ENCODE data around the gene KCNK6. TPM values are rescaled to one million over a fixed set of nuclear protein-coding genes. Genes with fewer than 3 reads are reported as not detected.
A peak's percentile ranks its signal among the peaks of the same experiment; 100 is the strongest.

Gene KCNK6
- total RNA-seq, 2 donors from 2014 or later = 5.1 to 8.9 TPM

DNA sequence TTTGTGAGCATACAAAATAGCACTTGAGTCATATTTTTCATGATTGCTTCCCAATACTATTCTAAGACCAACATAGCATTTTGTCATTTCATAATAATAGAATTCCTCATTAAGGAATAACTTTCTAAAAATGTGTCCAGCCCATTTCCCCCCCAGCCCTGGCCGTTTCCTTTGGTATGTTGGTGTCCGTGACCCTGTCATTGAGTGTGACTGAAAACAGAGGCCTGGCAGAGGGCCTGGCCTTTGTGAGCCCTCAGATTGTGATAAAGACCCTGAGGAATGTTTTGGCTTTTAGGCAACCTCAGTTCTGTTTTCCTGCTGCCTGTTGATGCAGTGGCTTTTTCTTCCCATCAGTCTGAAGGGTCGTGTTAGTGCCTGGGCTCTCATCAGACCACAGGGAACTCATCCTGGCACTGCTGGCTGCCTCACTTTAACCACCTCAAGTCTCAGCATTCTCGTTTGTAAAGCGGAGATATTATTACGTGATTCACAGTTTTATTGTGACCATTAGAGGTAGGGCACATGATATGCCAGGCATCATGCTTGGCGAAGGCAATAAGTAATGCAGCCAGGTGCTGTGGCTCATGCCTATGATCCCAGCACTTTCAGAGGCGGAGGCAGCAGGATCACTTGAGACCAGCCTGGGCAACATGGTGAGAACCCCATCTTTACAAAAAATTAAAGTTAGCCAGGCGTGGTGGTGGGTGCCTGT lies 41.5 kb upstream of the KCNK6 start:
- Mint-ChIP-seq H3K36me3 (ENCODE audit: low read depth) (peaks cover 39% of the 10 kb centered on the region), H3K4me1 (peaks cover 36% of the 10 kb centered on the region), H3K27ac (peak overlapping the region; percentile 84), H3K27me3 (ENCODE audit: insufficient read depth) (no peaks in the 10 kb centered on the region), H3K4me3 (no peak overlapping the region), H3K9me3 (no peaks in the 10 kb centered on the region)
- Histone ChIP-seq H3K4me3 (ENCODE audit: low read length) (no peak overlapping the region), H3K4me1 (ENCODE audit: control insufficient read depth, insufficient read depth, low read length) (peaks cover 2% of the 10 kb centered on the region), H3K27ac (ENCODE audit: low read depth, low read length) (peak overlapping the region; percentile 7), H3K9ac (ENCODE audit: extremely low read depth, low read length, poor library complexity, severe bottlenecking) (no peak overlapping the region), H3K9me3 (ENCODE audit: control insufficient read depth, low read length) (no peaks in the 10 kb centered on the region), H3K27me3 (ENCODE audit: control insufficient read depth, insufficient read depth, low read length, poor library complexity, severe bottlenecking) (no peaks in the 10 kb centered on the region), H3K36me3 (ENCODE audit: control insufficient read depth, insufficient read depth, low read length) (peaks cover 44% of the 10 kb centered on the region)
- 77 to 87% methylated on average over 8 to 9 of the region's 9 CpGs for WGBS, 2 experiments (ENCODE audit: insufficient coverage in 1 of 2, insufficient read length in 1 of 2)
- TF ChIP-seq, protein P1, sequence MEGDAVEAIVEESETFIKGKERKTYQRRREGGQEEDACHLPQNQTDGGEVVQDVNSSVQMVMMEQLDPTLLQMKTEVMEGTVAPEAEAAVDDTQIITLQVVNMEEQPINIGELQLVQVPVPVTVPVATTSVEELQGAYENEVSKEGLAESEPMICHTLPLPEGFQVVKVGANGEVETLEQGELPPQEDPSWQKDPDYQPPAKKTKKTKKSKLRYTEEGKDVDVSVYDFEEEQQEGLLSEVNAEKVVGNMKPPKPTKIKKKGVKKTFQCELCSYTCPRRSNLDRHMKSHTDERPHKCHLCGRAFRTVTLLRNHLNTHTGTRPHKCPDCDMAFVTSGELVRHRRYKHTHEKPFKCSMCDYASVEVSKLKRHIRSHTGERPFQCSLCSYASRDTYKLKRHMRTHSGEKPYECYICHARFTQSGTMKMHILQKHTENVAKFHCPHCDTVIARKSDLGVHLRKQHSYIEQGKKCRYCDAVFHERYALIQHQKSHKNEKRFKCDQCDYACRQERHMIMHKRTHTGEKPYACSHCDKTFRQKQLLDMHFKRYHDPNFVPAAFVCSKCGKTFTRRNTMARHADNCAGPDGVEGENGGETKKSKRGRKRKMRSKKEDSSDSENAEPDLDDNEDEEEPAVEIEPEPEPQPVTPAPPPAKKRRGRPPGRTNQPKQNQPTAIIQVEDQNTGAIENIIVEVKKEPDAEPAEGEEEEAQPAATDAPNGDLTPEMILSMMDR (conservative IDR thresholded peaks at IDR 0.05) = no peak
- DNase-seq = no peak

DNA sequence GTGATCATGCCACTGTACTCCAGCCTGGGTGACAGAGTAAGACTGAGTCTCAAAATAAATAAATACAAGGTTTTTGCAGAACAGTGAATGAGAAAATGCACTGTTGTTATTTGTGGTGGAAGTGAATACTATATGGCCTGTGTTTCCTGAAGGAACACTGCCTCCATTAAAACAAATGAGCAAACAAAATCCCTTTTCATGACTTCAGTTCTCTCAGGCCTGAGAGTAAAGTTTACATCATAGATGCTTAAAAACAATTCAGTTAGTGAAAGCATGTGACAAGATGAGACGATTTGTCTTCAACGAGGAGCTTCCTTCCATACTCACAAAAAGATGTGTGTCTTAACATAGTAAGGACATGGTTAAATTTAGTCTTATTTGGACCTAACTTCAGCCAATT lies 40.9 kb upstream of the KCNK6 start:
- no peak for DNase-seq
- TF ChIP-seq, protein P1 (conservative IDR thresholded peaks at IDR 0.05) = no peak
- no peak overlapping the region for H3K4me3 Mint-ChIP-seq
- 94% methylated on average over 2 of the region's 2 CpGs; no CpG with 5 or more reads in 1 of the 2 experiments for WGBS, 2 experiments (ENCODE audit: insufficient coverage in 1 of 2, insufficient read length in 1 of 2)
- Histone ChIP-seq H3K4me1 (ENCODE audit: control insufficient read depth, insufficient read depth, low read length) (no peaks in the 10 kb centered on the region), H3K9me3 (ENCODE audit: control insufficient read depth, low read length) (no peaks in the 10 kb centered on the region), H3K4me3 (ENCODE audit: low read length) (no peak overlapping the region), H3K9ac (ENCODE audit: extremely low read depth, low read length, poor library complexity, severe bottlenecking) (no peak overlapping the region), H3K36me3 (ENCODE audit: control insufficient read depth, insufficient read depth, low read length) (peaks cover 49% of the 10 kb centered on the region), H3K27ac (ENCODE audit: low read depth, low read length) (no peak overlapping the region), H3K27me3 (ENCODE audit: control insufficient read depth, insufficient read depth, low read length, poor library complexity, severe bottlenecking) (no peaks in the 10 kb centered on the region)
- H3K9me3 Mint-ChIP-seq = no peaks in the 10 kb centered on the region
- no peaks in the 10 kb centered on the region for H3K27me3 Mint-ChIP-seq (ENCODE audit: insufficient read depth)
- peak overlapping the region; percentile 84 for H3K27ac Mint-ChIP-seq
- H3K4me1 Mint-ChIP-seq = peaks cover 30% of the 10 kb centered on the region
- H3K36me3 Mint-ChIP-seq (ENCODE audit: low read depth) = peaks cover 44% of the 10 kb centered on the region

DNA sequence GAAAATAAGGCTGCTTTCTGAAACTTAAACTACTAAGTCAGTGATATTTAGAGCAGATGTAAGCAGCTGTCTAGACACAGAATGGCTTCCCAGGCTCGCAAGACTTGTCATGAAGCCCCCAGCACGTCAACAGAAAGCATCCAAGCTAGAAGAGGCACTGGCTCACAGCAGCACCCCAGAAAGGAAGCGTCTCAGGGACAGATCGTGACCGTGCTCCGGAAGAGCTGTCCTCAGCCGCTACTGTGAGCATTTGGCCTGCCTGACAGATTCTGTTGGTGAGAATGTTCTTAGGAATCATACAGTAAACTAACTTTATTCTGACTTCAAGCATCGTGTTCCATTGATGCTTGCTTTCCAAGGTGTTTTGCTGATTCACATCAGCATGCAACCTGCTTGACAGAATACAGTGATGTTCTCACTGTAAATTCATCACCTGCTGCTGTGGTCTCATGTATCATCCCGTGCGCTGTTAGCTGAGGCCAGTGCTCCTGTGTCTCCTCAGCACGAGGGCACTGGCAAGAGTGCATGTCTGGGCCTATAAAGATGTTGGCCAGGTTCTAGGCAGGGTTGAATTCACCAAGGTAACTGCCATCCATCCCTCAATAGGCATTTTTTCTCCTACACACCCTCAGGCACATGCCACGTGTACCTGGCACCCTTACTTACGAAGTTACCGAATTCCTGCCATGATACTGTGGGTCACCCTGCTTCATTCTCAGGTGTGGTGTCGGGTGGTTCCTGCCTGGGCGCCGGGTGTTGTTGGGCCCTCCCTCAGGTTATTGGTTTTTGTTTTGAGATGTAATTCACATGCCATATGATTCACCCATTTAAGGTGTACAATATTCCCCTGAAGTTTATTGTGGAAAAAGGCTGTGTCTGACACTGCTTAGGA lies 39.4 kb upstream of the KCNK6 start:
- H3K9me3 ChIP-seq (ENCODE audit: control insufficient read depth, low read length) = no peaks in the 10 kb centered on the region
- H3K36me3 ChIP-seq (ENCODE audit: control insufficient read depth, insufficient read depth, low read length) = peaks cover 54% of the 10 kb centered on the region
- peaks cover 21% of the 10 kb centered on the region for H3K4me1 Mint-ChIP-seq
- no peak for DNase-seq
- no peaks in the 10 kb centered on the region for H3K4me1 ChIP-seq (ENCODE audit: control insufficient read depth, insufficient read depth, low read length)
- peak overlapping the region; percentile 60 for H3K27ac Mint-ChIP-seq
- H3K9me3 Mint-ChIP-seq = no peaks in the 10 kb centered on the region
- H3K27ac ChIP-seq (ENCODE audit: low read depth, low read length) = no peak overlapping the region
- no peak overlapping the region for H3K9ac ChIP-seq (ENCODE audit: extremely low read depth, low read length, poor library complexity, severe bottlenecking)
- TF ChIP-seq, protein P1 (conservative IDR thresholded peaks at IDR 0.05) = no peak
- H3K27me3 Mint-ChIP-seq (ENCODE audit: insufficient read depth) = no peaks in the 10 kb centered on the region
- WGBS, 2 experiments (ENCODE audit: insufficient coverage in 1 of 2, insufficient read length in 1 of 2) = 90 to 93% methylated on average over 13 to 17 of the region's 17 CpGs
- H3K4me3 Mint-ChIP-seq = no peak overlapping the region
- no peak overlapping the region for H3K4me3 ChIP-seq (ENCODE audit: low read length)
- peaks cover 40% of the 10 kb centered on the region for H3K36me3 Mint-ChIP-seq (ENCODE audit: low read depth)
- no peaks in the 10 kb centered on the region for H3K27me3 ChIP-seq (ENCODE audit: control insufficient read depth, insufficient read depth, low read length, poor library complexity, severe bottlenecking)
